Activated CD8-positive, alpha-beta memory T cell treated with anti-CD3 and anti-CD28 coated beads, Interleukin-2, amount 50 U/mL, for 48 hours (primary cell): Measurements from ENCODE around the gene PRODH.
"Not testable (repeated sequence)": the region's sequence is repeated elsewhere in the genome, so short reads cannot be mapped to it uniquely, and the experiment has no call there.

Source experiments
- DNase-seq: peaks from one replicate; pipeline ENCODE4 v3.0.0-alpha.2; 2020

PRODH gene

DNA sequence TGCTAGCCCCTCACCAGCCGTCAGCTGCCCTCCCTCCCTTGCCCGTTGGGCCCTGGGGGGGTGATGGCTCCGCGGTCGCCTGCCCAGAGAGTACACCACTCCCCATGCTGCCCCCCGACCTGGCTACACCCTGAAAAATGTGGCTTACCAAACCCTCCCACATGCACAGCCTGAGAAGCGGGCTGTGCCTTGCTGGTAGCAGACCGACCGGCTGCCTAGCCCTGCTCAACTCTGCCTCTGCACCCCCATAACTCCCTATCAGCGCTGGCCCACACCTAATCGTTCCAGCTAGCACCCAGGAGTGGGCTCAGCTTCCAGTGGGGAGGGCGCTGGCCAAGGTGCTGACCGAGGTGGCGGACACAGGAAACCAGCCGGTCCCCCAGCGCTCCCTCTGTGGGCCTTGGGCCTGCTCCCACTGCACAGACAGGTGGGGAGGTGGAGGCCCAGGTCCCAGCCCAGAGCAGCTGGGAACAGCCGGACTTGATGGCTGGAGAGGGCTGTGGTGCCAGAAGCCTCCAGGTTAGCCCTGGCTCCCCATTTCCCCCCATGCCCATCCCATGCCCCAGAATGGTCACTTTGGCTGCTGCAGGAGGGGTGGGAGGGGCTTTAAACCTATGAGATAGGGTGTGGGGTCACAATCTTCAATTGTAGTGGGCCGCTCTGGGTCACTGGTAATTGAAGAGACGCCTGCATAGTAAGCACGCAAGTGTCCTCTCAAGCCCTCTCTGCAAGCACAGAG is 32.1 kb upstream of the PRODH start:
- DNase-seq: no peak

DNA sequence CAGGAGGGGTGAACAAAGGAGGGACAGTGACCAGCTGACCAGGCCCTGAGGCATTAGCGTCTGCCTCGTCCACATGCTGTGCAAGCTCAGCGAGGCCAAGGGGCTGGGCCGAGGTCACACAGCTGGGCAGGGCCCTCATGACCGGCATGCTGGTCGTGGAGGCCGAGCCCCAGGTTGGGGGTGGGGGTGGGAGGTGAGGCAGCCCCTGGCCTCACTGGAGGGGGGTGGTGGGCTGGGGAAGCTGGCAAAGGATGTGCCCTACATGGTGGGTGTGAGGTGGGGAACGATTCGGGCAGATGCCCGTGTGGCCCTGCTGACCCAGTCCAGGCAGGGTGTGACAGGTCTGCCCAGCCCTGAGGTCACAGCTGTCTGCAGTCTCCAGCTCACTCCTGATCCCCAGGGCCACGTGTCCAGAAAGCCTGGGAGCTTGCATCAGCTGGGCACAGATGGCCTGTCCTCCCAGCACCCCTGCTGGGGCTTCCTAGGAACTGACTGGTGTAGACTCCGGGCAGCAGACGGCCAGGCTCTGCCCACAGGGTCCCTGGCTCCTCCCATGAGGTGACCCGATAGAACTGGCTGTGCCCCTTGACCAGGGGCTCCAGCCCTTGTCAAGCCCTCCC is 31.4 kb upstream of the PRODH start:
- DNase-seq: not testable (repeated sequence)

DNA sequence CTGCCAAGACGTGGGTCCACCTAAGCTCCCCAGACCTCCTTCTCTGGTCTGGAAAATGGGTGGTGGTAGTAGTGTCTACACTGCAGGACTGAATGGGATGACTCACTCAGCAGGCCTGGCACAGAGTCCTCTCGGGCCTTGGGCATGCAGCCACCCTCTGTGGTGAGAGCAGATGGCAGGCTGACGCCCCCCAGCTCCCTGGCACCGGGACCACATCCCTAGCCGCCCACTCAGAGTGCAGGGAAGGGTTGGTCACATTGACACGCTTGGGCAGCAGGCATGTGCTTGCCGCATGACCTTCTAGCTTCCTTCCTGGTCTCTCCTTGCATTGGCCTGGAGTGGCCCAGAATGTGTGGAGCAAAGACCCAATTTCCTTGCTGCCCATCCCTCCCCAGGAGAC is 30.7 kb upstream of the PRODH start:
- DNase-seq: no peak

- DNase-seq: no peak
Measured at GRCh38 chr22:18965526-18966421, 29.7 kb upstream of the PRODH start.

- not testable (repeated sequence) for DNase-seq
Measured at GRCh38 chr22:18964501-18965265, 28.6 kb upstream of the PRODH start.

- DNase-seq: not testable (repeated sequence)
Measured at GRCh38 chr22:18964051-18964450, 28.0 kb upstream of the PRODH start.

- no peak for DNase-seq
Measured at GRCh38 chr22:18962308-18962635, 26.2 kb upstream of the PRODH start.

- not testable (repeated sequence) for DNase-seq
Measured at GRCh38 chr22:18961632-18962307, 25.7 kb upstream of the PRODH start.

GRCh38 chr22:18961201-18961600 is 25.1 kb upstream of the PRODH start:
- DNase-seq: not testable (repeated sequence)

DNA sequence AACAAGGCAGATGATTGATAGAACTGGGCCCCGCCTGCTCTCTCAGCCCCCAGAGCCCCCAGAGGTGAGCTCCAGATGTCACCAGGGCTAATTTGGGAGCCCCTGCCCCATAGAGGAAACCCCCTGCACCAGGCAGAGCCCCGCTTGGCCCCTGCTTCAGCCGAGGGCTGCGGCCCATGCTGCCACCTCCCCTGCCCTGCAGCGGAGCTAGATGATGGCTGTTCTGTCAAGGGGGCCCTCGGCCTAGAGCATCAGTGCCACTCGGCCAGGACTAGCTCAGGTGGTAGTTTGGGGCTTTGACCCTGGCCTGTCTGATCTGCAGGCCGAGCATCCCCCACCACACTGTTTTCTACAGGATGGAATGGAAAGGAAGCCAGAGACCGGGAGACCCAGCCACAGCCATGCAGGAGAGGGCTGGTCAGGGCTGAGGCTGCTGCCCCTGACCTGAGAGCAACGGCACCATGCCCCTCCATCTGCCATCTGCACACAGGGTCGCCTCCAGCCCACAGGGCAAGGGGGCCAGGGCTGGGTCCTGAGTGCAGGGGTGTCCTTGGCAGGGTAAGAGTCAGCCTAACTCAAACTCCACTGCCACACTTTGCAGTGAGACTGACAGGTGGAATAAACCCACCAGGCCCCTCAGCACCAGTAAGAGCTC is 24.2 kb upstream of the PRODH start:
- DNase-seq: not testable (repeated sequence)

GRCh38 chr22:18959741-18960140 is 23.6 kb upstream of the PRODH start:
- not testable (repeated sequence) for DNase-seq

GRCh38 chr22:18959266-18959665 is 23.2 kb upstream of the PRODH start:
- not testable (repeated sequence) for DNase-seq

- not testable (repeated sequence) for DNase-seq
Measured at GRCh38 chr22:18958738-18959137, 22.6 kb upstream of the PRODH start.

- DNase-seq: not testable (repeated sequence)
Measured at GRCh38 chr22:18958321-18958705, 22.2 kb upstream of the PRODH start.

GRCh38 chr22:18957621-18958320 is 21.7 kb upstream of the PRODH start:
- DNase-seq: not testable (repeated sequence)

- DNase-seq: not testable (repeated sequence)
Measured at GRCh38 chr22:18956956-18957355, 20.9 kb upstream of the PRODH start.

DNA sequence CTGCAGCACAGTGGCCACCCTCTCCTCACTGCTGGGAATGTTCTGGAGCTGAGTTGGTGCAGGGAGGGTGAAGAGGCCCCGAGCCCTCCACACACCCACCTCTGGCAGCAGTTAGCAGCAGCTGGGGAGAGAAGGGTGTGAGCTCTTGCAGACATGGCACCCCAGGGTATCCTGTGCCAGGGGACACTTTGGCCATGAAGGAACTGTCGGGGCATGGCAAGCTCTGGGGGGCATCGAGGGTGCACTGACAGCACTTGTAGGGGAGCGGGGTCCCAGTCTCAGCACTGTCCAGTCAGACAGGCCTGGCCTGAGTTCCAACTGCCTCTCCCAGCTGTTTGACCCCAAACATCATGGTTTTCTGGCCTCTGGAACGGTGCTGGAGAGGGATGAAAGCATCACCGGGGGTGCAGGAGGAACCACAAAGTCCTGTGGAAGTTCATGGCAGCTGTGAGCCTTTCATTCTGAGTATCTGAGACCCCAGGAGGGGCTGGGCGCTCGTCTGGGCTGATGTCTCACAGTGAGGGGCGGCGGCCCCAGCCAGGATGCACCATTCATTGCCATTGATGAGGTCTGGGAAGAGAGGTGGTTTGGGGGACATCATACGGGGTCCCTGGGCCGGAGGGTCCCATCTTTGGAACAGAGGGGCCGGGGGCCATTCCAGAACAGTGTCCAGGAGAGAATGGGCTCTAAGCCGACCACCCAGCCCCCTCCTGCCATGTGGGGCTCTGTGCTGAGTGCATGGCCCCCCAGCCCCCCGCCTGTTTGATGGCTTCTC is 20.2 kb upstream of the PRODH start:
- DNase-seq: not testable (repeated sequence)

DNA sequence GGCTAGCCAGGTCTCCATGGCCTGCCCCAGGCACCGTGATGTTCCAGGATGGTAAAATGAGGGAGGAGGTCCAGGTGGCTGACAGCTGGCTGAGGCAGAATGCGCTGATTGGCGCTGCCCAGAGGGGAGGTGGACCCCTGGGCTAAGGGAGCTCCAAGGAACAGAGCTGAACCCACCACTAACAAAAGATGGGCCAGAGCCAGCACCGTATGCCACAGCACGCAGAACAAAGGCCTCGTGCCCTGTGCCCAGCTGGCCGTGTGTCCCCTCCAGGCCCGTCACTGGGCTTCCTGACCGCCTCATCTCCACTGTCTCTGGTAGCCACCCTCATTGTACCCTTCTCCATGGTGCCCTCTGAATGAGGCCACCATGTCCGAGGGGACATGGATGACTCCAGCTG is 19.6 kb upstream of the PRODH start:
- no peak for DNase-seq

DNA sequence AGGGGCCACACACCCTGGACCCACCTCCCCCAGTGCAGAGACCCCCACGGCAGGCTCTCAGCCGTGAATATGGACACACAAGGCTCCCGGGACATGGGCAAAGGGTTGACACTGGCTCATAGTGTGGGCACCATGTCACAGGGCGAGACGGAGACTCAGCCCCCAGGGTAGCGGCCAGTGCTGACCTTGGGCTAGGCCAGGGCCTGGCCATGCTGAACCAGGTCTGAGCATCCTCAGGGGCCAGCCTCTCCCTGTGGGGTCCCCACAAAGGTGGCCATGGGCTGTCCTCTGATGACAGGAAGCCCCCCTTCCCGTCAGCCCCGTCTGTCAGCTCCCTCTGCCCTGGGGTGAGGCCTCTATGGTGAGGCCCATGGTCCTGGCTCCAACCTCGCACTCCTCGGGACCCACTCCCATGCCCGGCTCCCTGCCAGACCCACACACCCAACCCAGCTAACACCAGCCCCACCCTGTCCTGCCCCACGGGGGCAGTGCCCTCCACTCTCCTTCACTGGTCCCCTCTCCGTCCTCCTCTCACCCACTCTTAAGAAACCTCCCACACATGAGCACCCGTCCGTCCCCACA is 19.0 kb upstream of the PRODH start:
- no peak for DNase-seq
